Activated T-cell treated with anti-CD3 and anti-CD28 coated beads for 4 hours (primary cell): ENCODE results near the gene RASSF3.
"Not testable (repeated sequence)": the region's sequence is repeated elsewhere in the genome, so short reads cannot be mapped to it uniquely, and the experiment has no call there.

ENCODE experiments used
- DNase-seq: peaks from one replicate; pipeline ENCODE4 v3.0.0-alpha.2; 2020

RASSF3 gene

GRCh38 chr12:64634508-64635092 lies 24.3 kb downstream of the RASSF3 start:
- no peak for DNase-seq

DNA sequence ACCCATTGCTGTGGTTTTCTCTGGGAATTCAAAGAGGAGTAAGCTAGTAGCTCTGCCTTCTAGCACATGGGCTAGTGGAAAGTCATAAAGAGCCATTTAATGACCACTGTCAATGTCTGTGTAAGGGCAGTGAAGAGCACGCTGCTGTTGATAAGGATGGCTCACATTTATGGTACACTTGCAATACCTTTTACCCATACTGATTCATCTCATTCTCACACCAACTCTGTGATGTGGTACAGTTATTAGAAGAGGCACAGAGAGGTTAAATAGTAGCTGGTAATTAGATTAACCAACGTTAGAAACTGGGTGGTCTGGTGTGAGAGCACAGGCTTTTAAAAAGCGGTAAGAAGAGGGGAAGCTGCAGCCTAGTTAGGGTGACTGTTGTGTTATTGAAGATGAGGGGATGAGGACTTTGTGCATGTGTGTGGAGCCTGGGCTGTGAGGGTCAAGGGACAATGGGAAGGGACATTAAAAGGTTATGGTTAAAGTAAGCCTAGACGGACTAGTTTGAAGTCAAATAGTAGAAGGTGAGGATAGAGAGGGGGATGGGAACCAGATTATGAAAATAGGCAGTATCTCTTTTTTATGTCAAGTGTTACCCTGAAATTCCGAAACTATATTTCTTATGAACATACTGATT lies 25.2 kb downstream of the RASSF3 start:
- DNase-seq, result no peak

- DNase-seq, result no peak
Measured at GRCh38 chr12:64636856-64637255, 26.6 kb downstream of the RASSF3 start.

DNA sequence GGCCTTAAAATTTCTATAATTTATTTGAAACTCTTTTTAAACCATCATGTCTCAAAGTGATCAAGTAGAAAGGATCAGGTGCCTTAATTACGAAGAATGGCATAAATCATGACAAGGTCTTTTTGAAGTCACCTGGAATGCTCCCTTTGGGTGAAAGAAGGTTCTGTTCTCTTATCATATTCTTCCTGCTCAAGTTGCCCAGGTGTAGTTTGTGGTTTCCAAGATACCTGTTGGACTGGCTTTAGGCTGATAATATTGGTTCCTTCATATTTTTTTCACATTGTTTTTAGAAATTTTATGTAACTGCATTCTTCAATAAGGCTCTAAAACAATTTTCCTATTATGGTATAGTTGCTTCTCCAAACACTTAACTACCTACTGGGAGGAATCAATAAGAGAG lies 29.2 kb downstream of the RASSF3 start:
- DNase-seq, result no peak

DNA sequence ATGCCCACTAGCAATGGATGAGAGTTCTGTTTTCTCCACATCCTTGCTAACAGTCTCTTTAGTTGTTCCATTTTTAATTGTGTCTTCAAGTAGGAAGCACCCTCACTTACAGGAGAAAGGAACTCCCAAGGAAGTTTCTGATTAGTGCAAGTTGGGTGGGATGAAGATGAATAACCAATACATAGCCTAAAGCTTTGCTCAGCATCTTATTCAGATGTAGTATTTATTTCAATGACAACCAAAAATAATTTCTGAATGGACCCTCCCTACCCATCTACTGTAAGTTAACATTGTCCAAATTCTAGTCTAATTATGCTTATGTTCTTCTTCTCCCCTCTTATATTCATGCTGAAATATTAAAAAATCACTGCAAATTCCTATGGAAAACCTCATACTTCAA lies 36.0 kb downstream of the RASSF3 start:
- DNase-seq, result no peak

- no peak for DNase-seq
Measured at GRCh38 chr12:64649487-64649886, 39.2 kb downstream of the RASSF3 start.

DNA sequence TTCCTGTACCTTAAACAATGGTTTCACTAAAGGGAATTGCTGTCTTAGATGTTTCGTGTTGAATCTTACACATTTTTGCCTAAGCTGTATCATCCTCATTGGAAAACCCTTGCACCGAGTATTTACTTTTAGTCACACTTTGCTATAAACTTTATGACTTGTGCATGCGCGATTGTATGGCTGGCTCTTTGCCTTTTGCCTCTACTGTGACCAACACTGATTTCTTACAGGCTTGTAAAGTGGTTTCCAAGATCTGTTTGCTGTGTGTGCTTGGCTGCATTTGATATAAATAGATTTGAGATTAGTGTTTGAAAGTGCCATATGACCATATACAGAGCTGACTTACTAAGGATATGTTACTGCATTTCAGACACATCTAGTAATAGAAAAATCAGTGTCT lies 40.5 kb downstream of the RASSF3 start:
- no peak for DNase-seq

GRCh38 chr12:64652346-64652745 lies 42.1 kb downstream of the RASSF3 start:
- DNase-seq, result no peak

DNA sequence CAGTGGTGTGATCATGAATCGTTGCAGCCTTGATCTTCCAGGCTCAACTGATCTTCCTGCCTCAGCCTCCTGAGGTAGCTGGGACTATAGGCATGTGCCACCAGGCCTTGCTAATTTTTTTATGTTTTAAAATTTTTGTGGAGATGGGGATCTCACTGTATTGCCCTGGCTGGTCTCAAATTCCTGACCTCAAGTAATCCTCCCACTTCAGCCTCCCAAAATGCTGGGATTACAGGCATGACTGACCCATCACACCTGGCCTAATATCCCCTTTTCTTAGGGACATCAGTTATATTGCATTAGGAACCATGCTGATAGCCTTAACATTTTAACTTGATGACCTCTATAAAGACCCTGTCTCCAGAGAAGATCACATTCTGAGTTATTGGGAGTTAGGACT lies 42.8 kb downstream of the RASSF3 start:
- DNase-seq, result no peak

DNA sequence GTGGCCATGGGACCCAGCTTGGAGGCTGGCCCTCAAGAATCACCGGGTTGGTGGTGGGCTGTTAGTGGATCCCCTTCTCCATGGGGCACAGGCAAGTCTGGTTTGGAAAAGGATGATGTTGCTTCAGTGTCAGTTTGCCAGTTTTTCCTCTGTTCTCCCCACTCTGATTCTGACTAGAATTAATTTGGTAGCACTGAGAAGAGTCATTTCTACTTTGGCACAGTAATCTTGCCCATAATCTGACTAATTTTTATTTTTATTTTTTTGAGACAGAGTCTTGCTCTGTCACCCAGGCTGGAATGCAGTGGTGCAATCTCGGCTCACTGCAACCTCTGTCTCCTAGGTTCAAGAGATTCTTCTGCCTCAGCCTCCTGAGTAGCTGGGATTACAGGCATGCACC lies 43.6 kb downstream of the RASSF3 start:
- not testable (repeated sequence) for DNase-seq

DNA sequence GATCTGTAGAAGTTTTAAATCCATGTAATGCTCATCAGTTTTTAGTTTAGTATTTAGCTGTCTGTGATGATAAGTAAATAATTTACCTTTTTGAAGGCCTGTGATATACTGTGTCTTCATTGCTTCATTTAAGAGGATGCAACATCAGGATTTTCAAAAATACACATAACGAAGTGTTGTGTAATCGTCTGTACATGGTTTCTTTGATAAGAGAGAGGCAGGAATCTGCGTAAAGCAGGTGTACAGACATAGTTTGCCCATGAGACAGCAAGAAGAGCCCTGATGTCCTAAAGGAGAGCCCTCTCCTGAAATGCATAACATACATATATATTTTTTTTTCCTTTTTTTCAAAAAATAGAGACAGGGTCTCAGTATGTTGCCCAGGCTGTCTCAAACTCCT lies 44.8 kb downstream of the RASSF3 start:
- DNase-seq, result no peak

- DNase-seq, result no peak
Measured at GRCh38 chr12:64656429-64656828, 46.1 kb downstream of the RASSF3 start.

DNA sequence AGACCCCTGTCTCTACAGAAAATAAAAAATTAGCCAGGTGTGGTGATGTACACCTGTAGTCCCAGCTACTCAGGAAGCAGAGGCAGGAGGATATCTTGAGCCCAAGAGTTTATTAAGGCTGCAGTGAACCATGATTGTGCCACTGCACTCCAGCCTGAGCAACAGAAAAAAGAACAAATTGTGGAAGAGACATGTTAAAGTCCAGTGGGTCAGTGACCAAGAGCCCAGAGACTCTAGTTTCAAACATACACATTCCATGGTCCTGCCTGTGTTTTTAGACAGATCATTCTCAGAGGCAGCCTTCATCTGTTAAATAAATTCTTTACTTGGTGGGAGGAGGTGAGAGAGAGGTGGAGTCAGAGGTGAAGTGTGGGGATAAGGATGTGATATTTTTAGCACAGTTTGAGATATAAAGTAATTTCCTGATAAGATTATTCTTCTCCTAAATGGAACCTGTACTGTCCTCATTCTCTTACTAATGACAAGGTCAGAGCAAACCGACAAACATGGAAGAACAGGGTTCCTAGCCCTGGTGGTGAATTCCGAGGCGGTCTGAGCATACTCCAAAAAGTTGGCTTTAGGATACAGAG lies 48.7 kb downstream of the RASSF3 start:
- no peak for DNase-seq

DNA sequence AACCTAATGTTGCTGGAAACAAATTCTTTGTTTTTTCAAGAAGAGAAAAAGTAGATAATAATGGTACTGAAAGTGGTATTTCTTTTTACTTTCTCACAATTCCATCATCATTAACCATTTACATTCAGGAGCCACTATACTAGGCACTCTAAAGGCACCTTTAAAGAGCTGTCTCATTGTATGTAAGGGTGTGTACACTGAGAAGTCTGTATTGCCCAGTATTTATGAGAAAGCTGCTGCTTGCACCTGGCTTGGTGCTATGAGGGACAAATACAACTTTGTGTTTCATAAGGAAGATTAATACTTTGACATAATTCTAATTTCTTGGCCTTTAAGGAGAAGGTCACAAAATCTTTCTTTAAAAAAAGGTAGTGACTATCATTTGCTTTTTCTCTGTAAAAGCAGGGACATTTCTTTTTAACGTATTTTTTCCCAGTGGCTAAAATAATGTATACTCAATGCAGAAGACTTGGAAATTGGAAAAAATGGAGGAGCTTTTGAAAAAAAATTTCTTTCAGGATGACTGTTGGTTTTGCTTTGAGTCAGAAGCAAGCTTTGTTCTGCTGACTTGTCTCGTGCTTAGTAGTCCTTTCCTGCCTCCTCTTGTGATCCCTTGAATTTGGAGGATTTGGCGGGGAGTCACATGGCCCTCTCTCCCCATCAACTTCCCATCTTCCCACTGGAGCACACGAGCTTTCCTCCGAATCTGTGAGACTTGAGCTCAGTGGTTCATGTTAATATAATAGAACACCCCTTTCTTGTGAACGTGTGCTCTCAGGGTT lies 50.1 kb downstream of the RASSF3 start:
- DNase-seq, result no peak

DNA sequence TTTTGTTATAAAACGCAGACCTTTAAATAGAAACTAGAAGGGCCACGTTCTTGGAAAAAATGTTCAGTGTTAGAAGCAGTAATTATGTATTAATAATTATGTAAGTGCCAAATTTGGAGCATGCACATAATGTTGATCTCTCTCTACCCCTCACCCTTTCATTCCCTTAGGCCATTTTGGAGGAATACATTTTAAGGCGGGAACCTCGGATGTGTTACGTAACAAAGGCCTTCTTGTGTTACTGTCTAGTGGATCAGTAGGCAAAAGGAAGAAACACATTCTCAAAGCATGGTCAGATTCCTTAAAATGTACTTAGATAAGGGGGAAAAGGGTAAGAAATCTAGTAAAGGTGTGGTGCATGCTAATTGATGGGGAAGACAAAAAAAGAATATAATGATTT lies 52.7 kb downstream of the RASSF3 start:
- no peak for DNase-seq

GRCh38 chr12:64665514-64665913 lies 55.2 kb downstream of the RASSF3 start:
- DNase-seq, result no peak

GRCh38 chr12:64666054-64666914 lies 56.0 kb downstream of the RASSF3 start:
- no peak for DNase-seq

DNA sequence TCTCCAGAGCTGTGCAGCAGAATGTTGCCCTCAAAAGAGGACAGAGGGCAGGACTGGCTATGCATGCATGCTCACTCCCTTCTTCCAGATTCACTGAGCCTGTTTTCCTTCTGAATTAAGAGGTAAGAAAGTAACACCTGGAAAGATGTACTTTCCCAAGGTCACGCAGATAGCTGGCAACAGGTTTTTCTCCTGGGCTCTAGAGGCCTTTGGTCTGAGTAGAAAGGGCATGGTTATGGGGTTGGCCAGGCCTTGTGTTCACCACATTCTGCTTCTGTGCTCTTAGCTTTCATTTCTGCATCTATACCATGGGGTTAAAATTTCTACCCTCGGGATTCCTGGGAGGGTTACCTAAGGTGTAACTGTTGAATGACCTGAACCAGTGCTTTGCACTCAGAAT lies 57.5 kb downstream of the RASSF3 start:
- DNase-seq, result no peak

- DNase-seq, result no peak
Measured at GRCh38 chr12:64669270-64669842, 59.1 kb downstream of the RASSF3 start.

DNA sequence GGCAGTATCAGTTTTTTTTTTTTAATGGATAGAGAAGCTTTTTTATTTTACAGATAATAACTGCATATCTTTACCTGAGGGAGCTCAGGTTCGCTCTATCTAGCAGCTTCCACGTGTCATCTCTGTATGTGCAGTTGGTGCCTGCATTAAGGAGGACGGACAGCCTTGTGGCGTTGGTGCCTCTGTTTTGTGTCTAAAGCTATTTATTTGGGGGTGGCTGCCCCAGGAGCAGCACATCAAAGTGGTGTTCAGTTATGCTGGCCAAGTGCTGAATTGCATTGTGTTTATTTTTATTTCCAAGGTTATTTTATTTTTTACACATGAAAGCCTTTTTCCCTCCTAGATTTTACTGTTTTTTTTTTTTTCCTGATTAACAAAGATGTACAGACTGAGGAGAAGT lies 59.7 kb downstream of the RASSF3 start:
- no peak for DNase-seq

- no peak for DNase-seq
Measured at GRCh38 chr12:64670919-64671639, 60.8 kb downstream of the RASSF3 start.

DNA sequence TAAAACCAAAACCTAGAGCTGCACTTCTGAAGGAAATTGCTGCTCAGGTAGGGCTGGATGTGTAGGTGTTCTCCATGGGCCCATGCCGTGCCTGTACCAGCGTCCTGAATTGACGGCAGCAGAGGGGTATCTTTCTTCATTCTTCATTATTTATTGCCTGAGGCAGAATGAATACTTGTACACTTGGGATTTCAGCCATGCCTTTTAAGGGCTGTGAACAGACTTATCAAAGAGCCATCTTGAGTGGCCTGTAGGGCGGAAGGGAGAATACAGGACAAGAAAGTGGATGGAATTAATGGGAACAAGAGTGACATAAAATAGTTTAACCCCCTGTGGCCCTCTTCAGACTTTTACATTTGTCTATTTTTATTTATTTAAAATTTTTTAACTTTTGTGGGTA lies 61.4 kb downstream of the RASSF3 start:
- DNase-seq, result no peak
